ENCODE results near the gene SGCA. TPM values are rescaled to one million over a fixed set of nuclear protein-coding genes. Genes with fewer than 3 reads are reported as not detected.

SGCA gene
- total RNA-seq, 1 experiment from 2014 or later: 19.0 TPM

DNA sequence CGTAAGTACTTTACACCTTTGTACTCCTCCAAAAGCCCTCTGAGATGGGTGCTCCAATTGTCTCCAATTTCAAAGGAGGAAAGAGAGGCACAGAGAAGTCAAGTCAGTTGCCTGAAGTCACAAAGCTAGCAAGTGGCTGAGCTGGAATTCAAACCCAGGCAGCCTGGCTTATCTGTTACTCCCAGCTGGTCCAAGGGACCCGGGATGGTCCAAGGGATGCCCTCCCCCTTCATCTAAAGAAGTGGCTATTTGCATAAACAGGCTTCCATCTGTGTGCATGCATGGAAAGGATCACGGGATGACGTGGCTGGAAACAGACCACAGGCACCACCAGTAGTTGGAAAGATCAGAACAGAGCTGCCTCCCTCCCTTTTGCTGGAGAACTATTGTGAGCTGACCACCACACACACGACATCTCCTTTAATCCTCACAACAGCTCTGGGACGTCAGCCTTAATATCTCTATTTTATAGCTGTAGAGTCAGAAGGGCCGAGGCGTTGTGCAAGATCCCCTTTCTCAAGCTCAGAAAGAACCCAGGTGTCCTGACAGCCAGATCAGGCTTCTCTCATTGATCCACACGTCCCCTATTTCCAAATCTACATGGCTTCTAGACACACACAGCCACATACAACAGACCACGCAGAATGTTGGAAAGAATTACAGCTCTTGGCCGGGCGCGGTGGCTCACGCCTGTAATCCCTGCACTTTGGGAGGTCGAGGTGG is 46.5 kb downstream of the SGCA start:
- in situ Hi-C loops (cut with HindIII; ENCODE audit: low sequenced_read_pairs): no loop called here
- DNase-seq (ENCODE audit: low spot score): no peak

DNA sequence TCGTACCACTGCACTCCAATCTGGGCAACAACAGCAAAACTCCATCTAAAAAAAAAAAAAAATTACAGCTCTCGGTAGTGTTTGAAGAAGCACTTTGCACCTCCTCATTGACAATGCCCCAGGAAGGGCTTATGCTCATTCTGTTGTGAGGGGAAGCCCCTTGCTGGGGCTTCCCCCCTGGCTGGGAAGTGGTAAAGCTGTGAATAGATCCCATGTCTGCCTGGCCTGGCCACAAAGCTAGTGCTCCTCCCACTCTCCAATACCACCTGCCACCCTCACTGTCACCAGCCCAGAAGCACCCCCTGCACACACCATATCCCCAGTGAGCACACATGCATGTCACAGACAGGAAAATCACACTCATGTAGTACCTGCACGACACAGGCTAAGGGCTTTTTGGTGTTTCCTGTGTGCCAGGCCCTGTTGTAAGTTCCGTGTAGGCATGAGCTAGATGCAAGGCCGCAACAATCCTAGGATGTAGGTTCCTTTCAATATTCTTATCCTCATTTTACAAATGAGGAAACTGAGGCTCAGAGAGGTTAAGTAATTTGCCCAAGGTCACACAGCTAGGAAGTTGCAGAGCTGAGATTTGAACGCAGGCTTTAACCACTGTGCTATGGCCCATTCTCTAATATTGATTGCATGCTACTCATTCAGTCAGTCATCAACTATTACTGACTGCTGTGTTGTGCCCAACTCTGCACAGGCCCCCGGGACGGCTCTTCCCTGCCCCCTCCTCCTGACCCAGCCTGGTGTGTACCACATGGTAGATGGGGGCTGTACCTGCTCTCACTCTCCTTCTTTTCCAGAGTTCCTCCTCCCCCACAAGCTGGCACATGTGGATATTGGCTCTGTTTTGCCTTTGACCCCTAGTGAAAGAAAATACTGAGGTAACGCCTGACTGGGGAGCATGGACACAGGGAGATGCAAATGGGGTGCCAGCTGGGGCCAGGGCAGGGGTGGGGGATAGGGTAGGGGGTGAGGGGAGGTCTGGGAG is 47.5 kb downstream of the SGCA start:
- in situ Hi-C loops (cut with HindIII; ENCODE audit: low sequenced_read_pairs): no loop called here
- DNase-seq (ENCODE audit: low spot score): no peak

DNA sequence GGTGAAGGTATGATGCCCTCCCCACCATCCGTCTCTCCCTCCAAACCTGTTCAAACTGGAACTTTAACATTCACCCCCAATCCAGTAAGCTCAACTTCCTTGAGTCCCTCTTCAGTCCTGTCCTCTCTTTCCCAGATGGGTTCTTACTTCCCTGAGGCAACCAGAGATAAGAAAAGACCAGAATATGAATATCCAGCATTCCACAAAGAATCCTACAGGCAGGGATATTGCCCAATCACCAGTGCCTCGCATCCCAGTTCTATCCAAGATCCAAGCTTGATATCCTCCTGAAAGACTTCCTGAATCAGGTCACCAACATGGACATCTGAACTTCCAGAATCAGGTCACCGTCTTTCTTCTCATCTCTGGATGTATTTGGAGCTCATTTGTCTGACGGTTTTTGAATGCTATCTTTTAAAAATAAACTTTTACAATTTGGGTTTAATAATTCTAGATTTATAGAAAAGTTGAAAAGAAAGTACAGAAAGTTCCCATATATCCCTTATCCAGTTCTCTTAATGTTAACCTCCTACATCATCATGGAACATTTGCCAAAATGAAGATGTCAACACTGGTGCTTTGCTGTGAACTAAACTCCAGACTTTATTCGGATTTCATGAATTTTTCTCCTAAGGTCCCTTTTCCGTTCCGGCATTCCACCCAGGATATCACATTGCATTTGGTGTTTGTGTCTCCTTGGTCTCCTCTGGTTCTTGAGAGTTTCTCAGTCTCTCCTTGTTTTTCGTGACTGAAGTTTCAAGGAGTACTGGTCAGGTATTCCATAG is 49.4 kb downstream of the SGCA start:
- in situ Hi-C loops (cut with HindIII; ENCODE audit: low sequenced_read_pairs): no loop called here
- no peak for DNase-seq (ENCODE audit: low spot score)

DNA sequence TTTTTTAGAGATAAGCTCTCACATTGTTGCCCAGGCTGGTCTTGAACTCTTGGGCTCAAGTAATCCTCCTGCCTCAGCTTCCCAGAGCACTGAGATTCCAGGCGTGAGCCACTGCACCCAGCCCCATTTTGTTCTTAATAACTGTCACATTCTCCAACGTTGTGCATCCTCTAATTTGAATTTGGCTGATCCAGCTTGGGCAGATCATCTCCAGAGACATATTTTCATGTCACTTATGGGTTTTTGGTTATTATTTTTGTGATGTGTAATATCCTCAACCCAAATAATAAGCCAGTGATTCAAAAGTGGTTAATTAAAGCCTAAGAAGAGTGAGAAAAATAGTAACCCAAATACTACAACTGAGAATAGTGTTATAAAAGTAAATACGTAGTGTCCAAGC is 51.8 kb downstream of the SGCA start:
- DNase-seq (ENCODE audit: low spot score): no peak
- in situ Hi-C loops (cut with HindIII; ENCODE audit: low sequenced_read_pairs): no loop called here

DNA sequence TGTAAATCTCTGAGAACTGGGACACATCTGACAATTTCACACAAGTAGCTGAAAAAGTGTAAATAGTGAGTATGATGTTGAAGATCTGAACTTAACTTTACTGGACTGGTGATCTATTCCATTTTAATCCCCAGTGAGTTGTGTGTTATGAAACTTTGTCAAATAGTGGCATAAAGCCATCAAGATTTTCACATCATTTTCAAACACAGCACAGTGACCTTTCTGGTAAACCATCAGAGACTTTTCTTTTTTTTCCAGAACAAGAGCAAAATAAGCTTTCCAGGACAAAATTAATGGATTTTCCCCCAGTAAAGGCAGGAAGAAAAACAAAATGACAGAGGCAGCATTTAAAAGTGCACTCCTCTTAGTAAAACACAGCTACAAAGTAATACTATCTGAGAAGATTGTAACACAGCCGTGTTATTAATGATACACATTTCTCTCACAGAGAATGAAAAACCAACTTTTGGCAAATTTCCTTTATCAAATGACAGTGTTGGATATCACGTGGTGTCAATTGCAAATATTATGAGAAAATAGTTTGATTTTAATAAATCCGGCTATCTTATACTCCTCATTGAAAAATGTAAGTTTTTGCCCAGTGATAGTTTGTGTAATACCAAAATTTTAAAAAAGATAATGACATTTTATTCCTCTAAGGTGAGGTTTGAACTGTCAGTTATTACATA is 52.4 kb downstream of the SGCA start:
- DNase-seq (ENCODE audit: low spot score): no peak
- in situ Hi-C loops (cut with HindIII; ENCODE audit: low sequenced_read_pairs): no loop called here

DNA sequence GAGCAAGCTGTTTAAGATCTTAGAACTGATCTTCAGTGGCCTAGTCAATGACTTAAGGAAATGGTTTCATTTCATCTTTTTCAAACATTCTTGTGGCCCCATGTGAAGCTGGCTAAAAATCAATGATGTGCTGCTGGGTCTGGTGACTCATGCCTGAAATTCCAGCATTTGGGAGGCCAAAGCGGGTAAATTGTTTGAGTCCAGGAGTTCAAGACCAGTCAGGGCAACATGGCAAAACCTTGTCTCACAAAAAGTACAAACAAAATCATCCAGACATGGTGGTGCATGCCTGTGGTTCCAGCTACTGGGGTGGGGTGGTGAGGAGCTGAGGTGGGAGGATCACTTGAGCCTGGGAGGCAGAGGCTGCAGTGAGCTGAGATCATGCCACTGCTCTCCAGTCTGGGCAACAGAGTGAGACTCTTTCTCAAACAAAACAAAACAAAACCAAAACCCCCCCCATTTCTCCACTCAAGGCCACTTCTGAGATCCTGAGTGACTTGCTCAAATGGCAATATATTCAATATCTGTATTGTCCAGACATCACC is 53.0 kb downstream of the SGCA start:
- in situ Hi-C loops (cut with HindIII; ENCODE audit: low sequenced_read_pairs): no loop called here
- no peak for DNase-seq (ENCODE audit: low spot score)

DNA sequence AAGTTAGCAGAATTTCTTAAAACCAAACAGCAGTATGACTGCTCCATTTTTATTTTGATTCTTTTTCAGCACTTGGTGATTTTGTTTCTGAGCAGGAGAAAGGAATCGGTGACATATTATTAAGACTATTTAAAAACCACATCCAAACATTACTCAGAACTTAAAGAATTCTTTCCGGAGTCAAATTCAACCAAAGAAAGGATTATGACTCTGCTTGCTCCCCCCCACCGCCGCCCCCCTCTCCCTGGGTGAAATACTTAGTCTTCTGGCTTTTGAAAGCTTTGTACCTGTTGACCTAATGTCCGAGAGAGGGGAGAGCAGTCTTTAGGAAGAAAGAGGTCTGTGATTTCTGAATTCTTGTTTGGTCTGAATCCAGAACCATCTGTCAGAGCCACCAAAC is 53.5 kb downstream of the SGCA start:
- no peak for DNase-seq (ENCODE audit: low spot score)
- in situ Hi-C loops (cut with HindIII; ENCODE audit: low sequenced_read_pairs): no loop called here

DNA sequence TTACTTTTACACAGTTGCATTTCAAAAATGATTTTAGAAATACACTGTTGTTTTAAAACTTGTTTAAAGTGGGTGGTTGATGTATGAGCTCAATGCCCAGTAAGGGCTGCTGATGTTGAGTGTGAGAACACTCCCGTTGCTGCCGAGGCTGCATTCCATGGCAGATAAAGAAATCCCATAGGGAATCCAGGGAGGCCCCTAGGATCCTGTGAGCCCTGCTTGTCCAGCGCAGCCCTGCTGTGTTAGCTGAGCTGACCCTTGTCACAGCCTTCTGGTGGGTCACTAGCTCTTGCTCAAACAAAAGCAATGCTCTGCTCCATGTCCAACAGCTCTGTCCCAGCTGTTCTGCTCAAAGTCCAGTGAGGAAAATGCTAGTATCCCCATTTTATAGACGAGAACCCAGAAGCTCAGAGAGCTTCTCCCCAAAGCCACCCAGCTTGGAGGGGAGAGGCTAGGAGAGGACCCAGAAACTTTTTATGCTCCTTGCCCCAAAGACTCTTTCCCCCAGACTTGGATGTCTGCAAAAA is 54.2 kb downstream of the SGCA start:
- in situ Hi-C loops (cut with HindIII; ENCODE audit: low sequenced_read_pairs): no loop called here
- no peak for DNase-seq (ENCODE audit: low spot score)

DNA sequence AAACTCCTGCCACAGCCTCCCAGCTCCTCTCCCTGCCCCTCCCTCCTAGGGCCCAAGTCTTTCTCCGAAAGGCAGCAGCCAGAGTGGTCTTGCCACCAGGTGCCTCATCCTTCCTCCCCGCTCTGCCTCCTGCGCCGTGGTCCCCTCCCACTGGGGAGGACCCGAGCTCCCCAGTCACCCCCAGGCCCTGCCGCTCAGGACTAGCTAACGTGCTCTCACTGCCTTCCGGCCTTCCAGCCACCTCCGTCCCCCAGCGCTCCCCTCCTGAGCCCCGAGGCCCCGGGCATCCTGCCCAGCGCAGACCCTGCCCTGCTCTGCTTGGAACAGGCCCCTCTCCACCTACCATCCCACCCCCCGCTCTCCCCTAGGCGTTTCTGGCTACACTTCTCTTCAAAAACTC is 55.0 kb downstream of the SGCA start:
- in situ Hi-C loops (cut with HindIII; ENCODE audit: low sequenced_read_pairs): no loop called here
- DNase-seq (ENCODE audit: low spot score): no peak

DNA sequence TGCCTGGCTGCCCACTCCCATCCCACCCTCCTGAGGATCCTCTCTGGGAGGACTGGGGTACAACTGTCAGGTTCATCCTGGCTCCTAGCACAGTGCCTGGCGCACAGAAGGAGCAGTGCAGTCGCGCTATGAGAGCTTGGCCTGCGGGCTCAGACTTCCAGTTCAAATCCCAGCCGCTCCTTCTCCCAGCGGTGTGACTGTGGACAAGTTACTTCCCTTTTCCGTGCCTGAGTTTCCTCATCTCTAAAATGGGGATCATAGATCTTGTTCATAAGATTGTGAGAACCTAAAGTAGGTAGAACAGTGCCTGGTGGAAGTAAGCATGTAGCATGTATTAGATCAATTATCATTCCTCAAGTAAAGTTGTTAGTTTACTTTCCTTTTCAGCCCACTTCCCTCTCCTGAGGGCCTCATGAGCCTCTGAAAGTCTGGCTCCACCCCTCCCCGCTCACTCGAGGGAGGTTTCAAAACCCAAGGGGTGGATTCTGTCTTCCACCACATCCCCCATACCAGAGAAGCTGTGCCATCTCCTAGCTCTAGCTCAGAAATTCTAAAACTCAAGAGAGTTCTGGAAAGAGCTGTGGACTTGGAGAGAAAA is 55.6 kb downstream of the SGCA start:
- DNase-seq (ENCODE audit: low spot score): no peak
- in situ Hi-C loops (cut with HindIII; ENCODE audit: low sequenced_read_pairs): no loop called here

DNA sequence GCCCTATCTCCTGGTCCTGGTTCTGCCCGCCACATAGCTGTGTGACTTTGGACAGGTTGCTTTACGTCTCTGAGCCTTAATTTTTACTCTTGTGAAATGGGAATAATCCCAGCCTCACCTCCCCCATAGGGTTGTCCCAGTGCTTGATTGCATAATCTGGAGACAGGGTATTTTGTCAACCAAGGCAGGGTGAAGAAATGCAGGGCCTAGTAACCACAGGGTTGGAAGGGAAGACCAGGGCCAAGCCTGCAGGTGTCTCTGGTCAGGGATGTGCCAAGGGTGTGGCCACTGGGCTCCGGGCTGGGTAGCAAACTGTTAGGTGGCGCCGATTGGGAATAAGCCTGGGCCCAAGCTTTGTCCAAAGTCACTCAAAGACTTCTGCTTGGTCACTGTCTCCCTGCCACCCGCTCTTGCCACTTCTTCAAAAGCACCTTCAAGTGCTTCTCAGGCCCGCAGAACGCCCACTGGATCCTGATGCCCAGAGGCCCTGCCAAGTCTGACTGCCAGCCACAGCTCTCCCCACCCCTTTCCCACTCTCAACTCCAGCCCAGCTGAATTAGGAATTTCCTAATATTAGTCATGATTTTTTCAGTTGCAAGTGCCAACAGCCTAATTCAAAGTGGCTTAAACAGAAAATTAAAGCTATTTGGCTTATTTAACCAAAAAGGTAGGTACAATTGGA is 56.2 kb downstream of the SGCA start:
- DNase-seq (ENCODE audit: low spot score): no peak
- in situ Hi-C loops (cut with HindIII; ENCODE audit: low sequenced_read_pairs): no loop called here

DNA sequence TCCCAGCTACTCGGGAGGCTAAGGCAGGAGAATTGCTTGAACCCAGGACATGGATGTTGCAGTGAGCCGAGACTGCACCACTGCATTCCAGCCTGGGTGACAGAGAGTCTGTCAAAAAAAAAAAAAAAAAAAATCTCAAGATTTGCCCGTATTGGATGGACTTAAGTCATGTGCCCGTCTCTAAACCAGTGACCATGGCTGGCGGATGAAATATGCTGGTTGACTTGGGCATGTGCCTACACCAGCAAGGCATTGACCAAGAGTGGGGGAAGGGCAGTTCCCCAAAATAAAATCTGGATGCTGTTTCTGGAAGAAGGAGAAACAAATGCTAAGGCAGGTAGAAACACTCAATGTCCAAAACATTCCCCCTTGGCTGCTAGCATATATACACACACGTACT is 57.1 kb downstream of the SGCA start:
- DNase-seq (ENCODE audit: low spot score): no peak
- in situ Hi-C loops (cut with HindIII; ENCODE audit: low sequenced_read_pairs): no loop called here

Other genes starting within 250 kb of the SGCA start
- gene DLX4, start 196.8 kb upstream of the SGCA start, total RNA-seq (2014; rRNA removed; shearing (Covaris generic)): 22.6 and 23.7 TPM in 2 replicates
- 6.3 and 11.2 TPM in 2 replicates for gene DLX3, start 170.8 kb upstream of the SGCA start, total RNA-seq (2014; rRNA removed; shearing (Covaris generic))
- gene ITGA3, start 109.9 kb upstream of the SGCA start, total RNA-seq (2014; rRNA removed; shearing (Covaris generic)): 12.2 and 14.5 TPM in 2 replicates
- 40.3 and 112 TPM in 2 replicates for gene PDK2, start 70.7 kb upstream of the SGCA start, total RNA-seq (2014; rRNA removed; shearing (Covaris generic))
- 7.5 and 8.4 TPM in 2 replicates for gene SAMD14, start 35.8 kb upstream of the SGCA start, total RNA-seq (2014; rRNA removed; shearing (Covaris generic))
- gene PPP1R9B, start 15.3 kb upstream of the SGCA start, total RNA-seq (2014; rRNA removed; shearing (Covaris generic)): 49.7 and 59.6 TPM in 2 replicates
- 72.4 and 86.8 TPM in 2 replicates for gene COL1A1, start 35.6 kb downstream of the SGCA start, total RNA-seq (2014; rRNA removed; shearing (Covaris generic))
- gene TMEM92, start 108.5 kb downstream of the SGCA start, total RNA-seq (2014; rRNA removed; shearing (Covaris generic)): 1.2 and 4.2 TPM in 2 replicates
- 31.5 and 33.5 TPM in 2 replicates for gene XYLT2, start 180.1 kb downstream of the SGCA start, total RNA-seq (2014; rRNA removed; shearing (Covaris generic))
- 69.9 and 84.5 TPM in 2 replicates for gene MRPL27, start 207.2 kb downstream of the SGCA start, total RNA-seq (2014; rRNA removed; shearing (Covaris generic))
- gene EME1, start 207.2 kb downstream of the SGCA start, total RNA-seq (2014; rRNA removed; shearing (Covaris generic)): 6.6 and 21.6 TPM in 2 replicates
- 150 and 182 TPM in 2 replicates for gene LRRC59, start 231.5 kb downstream of the SGCA start, total RNA-seq (2014; rRNA removed; shearing (Covaris generic))